Panc1 (cell line): ENCODE data around the gene GRIN1. TPM values are rescaled to one million over a fixed set of nuclear protein-coding genes. Genes with fewer than 3 reads are reported as not detected.
A peak's percentile ranks its signal among the peaks of the same experiment; 100 is the strongest.

Source experiments
- ATAC-seq: fragments of 200-7000 bp; cut with Tn5 transposase; 2 replicates; pipeline ENCODE4 v1.9.1; 2020; ENCODE audit warnings: mild to moderate bottlenecking, moderate library complexity
- BruUV-seq: library from RNA; stranded (reverse); fragments of 400-500 nt; replicated peaks from 2 replicates; lab custom pipeline; 2021; lab: Mats Ljungman, UMichigan
- CTCF ChIA-PET: fragments of 300-600 bp; sonication (Branson Sonifier 250); formaldehyde crosslinking; loops from one replicate; lab custom pipeline; 2022; ENCODE audit warnings: antibody characterized with exemption; lab: Charles Lee
- POLR2A ChIA-PET: fragments of 300-600 bp; sonication (Branson Sonifier 250); formaldehyde crosslinking; loops from one replicate; lab custom pipeline; 2022; ENCODE audit warnings: antibody characterized with exemption; lab: Charles Lee
- DNase-seq: peaks from one replicate; pipeline ENCODE4 v3.0.0-alpha.2; 2010; ENCODE audit warnings: low read depth, low spot score
- H3K27ac ChIP-seq: 2 replicates; pipeline ENCODE4 v1.5.1; 2011; ENCODE audit warnings: mild to moderate bottlenecking, low read length, inconsistent platforms
- H3K27me3 ChIP-seq: fragments of 200-500 bp; sonication (Bioruptor generic); 2 replicates; pipeline ENCODE4 v1.6.0; 2014; ENCODE audit warnings: low read length, inconsistent platforms; ENCODE audit not compliant: control insufficient read depth, insufficient read depth
- H3K36me3 ChIP-seq: fragments of 200-500 bp; sonication (Bioruptor generic); 2 replicates; pipeline ENCODE4 v1.5.1; 2014; ENCODE audit warnings: inconsistent platforms, mild to moderate bottlenecking, low read length, moderate library complexity; ENCODE audit not compliant: control insufficient read depth, insufficient read depth
- H3K4me1 ChIP-seq: 2 replicates; pipeline ENCODE4 v1.5.1; 2011; ENCODE audit warnings: inconsistent platforms, mild to moderate bottlenecking, low read length, moderate library complexity; ENCODE audit not compliant: control insufficient read depth, insufficient read depth
- H3K4me3 ChIP-seq, 2 experiments: 2 replicates each; pipeline ENCODE4 v1.5.1; 2011 to 2012; ENCODE audit warnings: low read depth in 2 of 2, low read length in 2 of 2, mild to moderate bottlenecking in 2 of 2, inconsistent platforms in 1 of 2, moderate library complexity in 1 of 2
- H3K9me3 ChIP-seq: fragments of 200-500 bp; sonication (Bioruptor generic); 2 replicates; pipeline ENCODE4 v1.5.1; 2014; ENCODE audit warnings: low read depth, mild to moderate bottlenecking, inconsistent platforms, low read length, moderate library complexity; ENCODE audit not compliant: control insufficient read depth, insufficient read depth
- POLR2AphosphoS5 ChIP-seq: IDR thresholded peaks from 2 replicates; pipeline ENCODE4 v1.6.1; 2012; ENCODE audit warnings: mild to moderate bottlenecking, low read depth, low read length, moderate library complexity
- SIN3A ChIP-seq: IDR thresholded peaks from 2 replicates; pipeline ENCODE4 v1.6.1; 2012; ENCODE audit warnings: low read depth, mild to moderate bottlenecking, low read length, moderate library complexity, borderline replicate concordance; ENCODE audit not compliant: insufficient read depth
- TCF7L2 ChIP-seq: IDR thresholded peaks from 2 replicates; pipeline ENCODE4 v1.6.1; 2011; ENCODE audit warnings: mild to moderate bottlenecking, low read depth, low read length, inconsistent platforms
- in situ Hi-C: cut with HindIII; loops from 2 replicates; pipeline ENCODE4 v1.10.0; 2016; ENCODE audit warnings: low sequenced_read_pairs, low pct_unique_long_range_greater_than_20kb
- intact Hi-C: fragments of 100-400 bp; cut with micrococcal nuclease; formaldehyde crosslinking; loops from one replicate; pipeline ENCODE4 v1.10.0; 2022; ENCODE audit not compliant: unreplicated experiment
- total RNA-seq: library from RNA; stranded (reverse); gene quantifications from one replicate; pipeline ENCODE4 v1.2.1, GENCODE V29; 2021; ENCODE audit not compliant: unreplicated experiment
- TF ChIP-seq, protein P1 (sequence below): fragments of 450-650 bp; IDR thresholded peaks from 2 replicates; pipeline ENCODE4 v1.5.1; 2017; ENCODE audit warnings: mild to moderate bottlenecking
- TF ChIP-seq, protein P2 (sequence below), 2 experiments: IDR thresholded peaks; 2 replicates each; pipeline ENCODE4 v1.6.1; 2011 to 2012; ENCODE audit warnings: low read depth in 2 of 2, control low read depth in 1 of 2, low read length in 1 of 2, mild to moderate bottlenecking in 1 of 2, moderate library complexity in 1 of 2; ENCODE audit not compliant: insufficient read depth in 1 of 2

GRIN1 gene
- total RNA-seq, 1 experiment from 2014 or later = 4.9 TPM

DNA sequence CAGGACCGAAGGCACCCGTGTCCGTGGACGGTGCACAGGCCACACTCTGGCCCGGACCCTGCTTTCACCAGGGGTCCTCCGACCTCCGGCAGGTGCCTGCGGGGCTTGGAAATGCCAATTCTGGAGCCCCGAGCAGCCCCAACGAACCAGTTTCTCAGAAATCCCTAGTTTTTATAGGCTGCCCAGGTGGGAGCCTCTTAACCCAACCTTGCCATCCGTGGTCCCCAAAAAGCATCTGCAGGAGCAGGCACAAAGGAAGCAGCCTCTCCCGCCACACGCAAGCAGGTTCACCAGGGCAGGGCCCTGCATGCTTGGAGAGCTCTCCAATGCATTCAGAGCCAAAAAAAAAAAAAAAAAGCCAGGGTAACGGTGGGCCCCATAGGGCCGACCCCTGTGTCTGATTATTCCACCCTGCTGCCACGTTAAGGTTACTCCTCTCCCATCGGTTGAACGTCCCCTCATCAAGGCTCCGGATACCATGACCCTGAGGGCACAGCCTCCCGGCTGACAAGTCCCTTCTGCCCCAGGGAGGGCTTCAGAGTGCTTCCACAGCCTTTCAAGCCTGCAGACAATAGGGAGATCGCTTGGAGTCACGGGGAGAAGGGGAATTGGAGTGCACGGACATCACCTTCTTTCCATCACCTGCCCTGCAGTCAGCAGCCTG is 62.4 kb downstream of the GRIN1 start:
- TF ChIP-seq, protein P1, sequence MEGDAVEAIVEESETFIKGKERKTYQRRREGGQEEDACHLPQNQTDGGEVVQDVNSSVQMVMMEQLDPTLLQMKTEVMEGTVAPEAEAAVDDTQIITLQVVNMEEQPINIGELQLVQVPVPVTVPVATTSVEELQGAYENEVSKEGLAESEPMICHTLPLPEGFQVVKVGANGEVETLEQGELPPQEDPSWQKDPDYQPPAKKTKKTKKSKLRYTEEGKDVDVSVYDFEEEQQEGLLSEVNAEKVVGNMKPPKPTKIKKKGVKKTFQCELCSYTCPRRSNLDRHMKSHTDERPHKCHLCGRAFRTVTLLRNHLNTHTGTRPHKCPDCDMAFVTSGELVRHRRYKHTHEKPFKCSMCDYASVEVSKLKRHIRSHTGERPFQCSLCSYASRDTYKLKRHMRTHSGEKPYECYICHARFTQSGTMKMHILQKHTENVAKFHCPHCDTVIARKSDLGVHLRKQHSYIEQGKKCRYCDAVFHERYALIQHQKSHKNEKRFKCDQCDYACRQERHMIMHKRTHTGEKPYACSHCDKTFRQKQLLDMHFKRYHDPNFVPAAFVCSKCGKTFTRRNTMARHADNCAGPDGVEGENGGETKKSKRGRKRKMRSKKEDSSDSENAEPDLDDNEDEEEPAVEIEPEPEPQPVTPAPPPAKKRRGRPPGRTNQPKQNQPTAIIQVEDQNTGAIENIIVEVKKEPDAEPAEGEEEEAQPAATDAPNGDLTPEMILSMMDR = no peak
- TF ChIP-seq, protein P2, sequence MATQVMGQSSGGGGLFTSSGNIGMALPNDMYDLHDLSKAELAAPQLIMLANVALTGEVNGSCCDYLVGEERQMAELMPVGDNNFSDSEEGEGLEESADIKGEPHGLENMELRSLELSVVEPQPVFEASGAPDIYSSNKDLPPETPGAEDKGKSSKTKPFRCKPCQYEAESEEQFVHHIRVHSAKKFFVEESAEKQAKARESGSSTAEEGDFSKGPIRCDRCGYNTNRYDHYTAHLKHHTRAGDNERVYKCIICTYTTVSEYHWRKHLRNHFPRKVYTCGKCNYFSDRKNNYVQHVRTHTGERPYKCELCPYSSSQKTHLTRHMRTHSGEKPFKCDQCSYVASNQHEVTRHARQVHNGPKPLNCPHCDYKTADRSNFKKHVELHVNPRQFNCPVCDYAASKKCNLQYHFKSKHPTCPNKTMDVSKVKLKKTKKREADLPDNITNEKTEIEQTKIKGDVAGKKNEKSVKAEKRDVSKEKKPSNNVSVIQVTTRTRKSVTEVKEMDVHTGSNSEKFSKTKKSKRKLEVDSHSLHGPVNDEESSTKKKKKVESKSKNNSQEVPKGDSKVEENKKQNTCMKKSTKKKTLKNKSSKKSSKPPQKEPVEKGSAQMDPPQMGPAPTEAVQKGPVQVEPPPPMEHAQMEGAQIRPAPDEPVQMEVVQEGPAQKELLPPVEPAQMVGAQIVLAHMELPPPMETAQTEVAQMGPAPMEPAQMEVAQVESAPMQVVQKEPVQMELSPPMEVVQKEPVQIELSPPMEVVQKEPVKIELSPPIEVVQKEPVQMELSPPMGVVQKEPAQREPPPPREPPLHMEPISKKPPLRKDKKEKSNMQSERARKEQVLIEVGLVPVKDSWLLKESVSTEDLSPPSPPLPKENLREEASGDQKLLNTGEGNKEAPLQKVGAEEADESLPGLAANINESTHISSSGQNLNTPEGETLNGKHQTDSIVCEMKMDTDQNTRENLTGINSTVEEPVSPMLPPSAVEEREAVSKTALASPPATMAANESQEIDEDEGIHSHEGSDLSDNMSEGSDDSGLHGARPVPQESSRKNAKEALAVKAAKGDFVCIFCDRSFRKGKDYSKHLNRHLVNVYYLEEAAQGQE (IDR thresholded peaks at IDR 0.05; ENCODE audit: insufficient read depth in 1 of 2, low read depth in 2 of 2, low read length in 1 of 2) = no peak
- no peak for TF ChIP-seq SIN3A
- TF ChIP-seq POLR2AphosphoS5 = no peak
- no peak for TF ChIP-seq TCF7L2
- intact Hi-C loops = no loop called here
- CTCF ChIA-PET = interaction anchor here (1.1 kb wide), 1 partner anchor 35 kb away, joined by 8 read pairs; no protein-coding TSS in a partner anchor
- Histone ChIP-seq H3K36me3 (peaks cover 2% of the 10 kb centered on the region; the same call in 1 of the 2 replicates), H3K27ac (peak overlapping the region; percentile 65), H3K9me3 (no peaks in the 10 kb centered on the region), H3K27me3 (no peaks in the 10 kb centered on the region), H3K4me1 (peaks cover 32% of the 10 kb centered on the region), H3K4me3 (peak overlapping the region; percentile 60 to 63)
- DNase-seq (no peak), ATAC-seq (peak; percentile 4)
- POLR2A ChIA-PET = interaction anchor here (0.5 to 0.8 kb wide), 2 partner anchors 11 to 87 kb away, joined by 4 read pairs; partner anchors contain the start of gene DPP7
- in situ Hi-C loops = no loop called here
- BruUV-seq = no TSS peak

DNA sequence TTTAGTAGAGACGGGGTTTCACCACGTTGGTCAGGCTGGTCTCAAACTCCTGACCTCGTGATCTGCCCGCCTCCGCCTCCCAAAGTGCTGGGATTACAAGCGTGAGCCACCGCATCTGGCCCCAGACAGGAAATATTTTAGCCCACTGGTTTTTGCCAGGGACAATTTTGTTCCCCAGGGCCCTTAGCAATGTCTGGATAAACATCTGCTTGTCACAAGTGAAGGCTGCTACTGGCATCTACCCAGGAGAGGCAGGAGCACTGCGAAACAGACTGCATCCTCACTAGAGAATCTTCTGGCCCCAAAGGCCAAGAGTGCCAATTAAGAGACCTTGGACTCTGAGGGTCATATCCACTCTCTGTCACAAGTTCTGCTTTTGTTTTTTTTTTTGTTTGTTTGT is 64.0 kb downstream of the GRIN1 start:
- BruUV-seq = no TSS peak
- in situ Hi-C loops (no loop called here), intact Hi-C loops (no loop called here)
- Histone ChIP-seq H3K36me3 (peaks cover 2% of the 10 kb centered on the region; the same call in 1 of the 2 replicates), H3K4me3 (no peak overlapping the region), H3K9me3 (no peaks in the 10 kb centered on the region), H3K4me1 (peaks cover 27% of the 10 kb centered on the region), H3K27ac (no peak overlapping the region), H3K27me3 (no peaks in the 10 kb centered on the region)
- no peak for ATAC-seq
- no peak for DNase-seq
- ChIA-PET CTCF (interaction anchor here (0.6 to 1.0 kb wide), 3 partner anchors 14 to 871 kb away, joined by 3 to 20 read pairs (median 8); no protein-coding TSS in a partner anchor), POLR2A (no interaction called here)
- TF ChIP-seq TCF7L2 (no peak), POLR2AphosphoS5 (no peak), SIN3A (no peak)
- TF ChIP-seq, protein P1 = no peak
- TF ChIP-seq, protein P2 (IDR thresholded peaks at IDR 0.05; ENCODE audit: insufficient read depth in 1 of 2, low read depth in 2 of 2, low read length in 1 of 2) = no peak
